ENCODE results near the gene RDH12.
"Not testable (repeated sequence)": the region's sequence is repeated elsewhere in the genome, so short reads cannot be mapped to it uniquely, and the experiment has no call there.

Gene RDH12

GRCh38 chr14:67701492-67701891, at the start of gene RDH12:
TSS of gene RDH12 (plus strand) at chr14:67701886. CDS start at chr14:67722643, 20,757 bp downstream.
- DNase-seq = not testable (repeated sequence)

- no peak for DNase-seq
Measured at GRCh38 chr14:67652189-67652588, 49.5 kb upstream of the RDH12 start.

GRCh38 chr14:67653651-67654280, 47.9 kb upstream of the RDH12 start:
- DNase-seq = no peak

GRCh38 chr14:67663633-67664032, 38.1 kb upstream of the RDH12 start:
- no peak for DNase-seq

- no peak for DNase-seq
Measured at GRCh38 chr14:67665868-67666267, 35.8 kb upstream of the RDH12 start.

- DNase-seq = peak; percentile 12
Measured at GRCh38 chr14:67666750-67667449, 34.8 kb upstream of the RDH12 start.

- no peak for DNase-seq
Measured at GRCh38 chr14:67668559-67668958, 33.1 kb upstream of the RDH12 start.

- no peak for DNase-seq
Measured at GRCh38 chr14:67673451-67673850, 28.2 kb upstream of the RDH12 start.

GRCh38 chr14:67674139-67674479, 27.6 kb upstream of the RDH12 start:
- peak; percentile 46 for DNase-seq

- peak; percentile 75 for DNase-seq
Measured at GRCh38 chr14:67674480-67675218, 27.0 kb upstream of the RDH12 start, which contains the start of gene VTI1B. TSS of gene VTI1B (minus strand) at chr14:67674632. CDS start at chr14:67674489, 143 bp downstream.

- no peak for DNase-seq
Measured at GRCh38 chr14:67675219-67675582, 26.5 kb upstream of the RDH12 start.

GRCh38 chr14:67679006-67679405, 22.7 kb upstream of the RDH12 start:
- no peak for DNase-seq

GRCh38 chr14:67680121-67680602, 21.5 kb upstream of the RDH12 start:
- DNase-seq = no peak

- DNase-seq = no peak
Measured at GRCh38 chr14:67680941-67681340, 20.7 kb upstream of the RDH12 start.

- DNase-seq = no peak
Measured at GRCh38 chr14:67683842-67684241, 17.8 kb upstream of the RDH12 start.

- no peak for DNase-seq
Measured at GRCh38 chr14:67690011-67690410, 11.7 kb upstream of the RDH12 start.

- peak; percentile 48 for DNase-seq
Measured at GRCh38 chr14:67694791-67695393, 6.8 kb upstream of the RDH12 start.

- peak; percentile 77 for DNase-seq
Measured at GRCh38 chr14:67695394-67695949, 6.2 kb upstream of the RDH12 start, which contains the start of gene RDH11. TSS of gene RDH11 (minus strand) at chr14:67695764. CDS start at chr14:67695703, 61 bp downstream.

- DNase-seq = no peak
Measured at GRCh38 chr14:67697006-67697405, 4.7 kb upstream of the RDH12 start.

GRCh38 chr14:67698179-67698578, 3.5 kb upstream of the RDH12 start:
- DNase-seq = no peak

- no peak for DNase-seq
Measured at GRCh38 chr14:67703997-67704396, 2.3 kb downstream of the RDH12 start.

GRCh38 chr14:67704484-67705089, 2.9 kb downstream of the RDH12 start:
- peak; percentile 2 for DNase-seq

All from activated CD4-positive, alpha-beta T cell treated with anti-CD3 and anti-CD28 coated beads, Interleukin-2, amount 50 U/mL, for 1 hour (primary cell).